SH-SY5Y (cell line): Measurements from ENCODE around the gene GIGYF2.

ENCODE experiments used
- GATA2 ChIP-seq: IDR thresholded peaks from 2 replicates; pipeline ENCODE4 v1.6.1; 2011; ENCODE audit warnings: mild to moderate bottlenecking, low read depth, low read length
- GATA3 ChIP-seq: IDR thresholded peaks from 2 replicates; pipeline ENCODE4 v1.6.1; 2011; ENCODE audit warnings: low read depth, mild to moderate bottlenecking, low read length, moderate library complexity

- TF ChIP-seq GATA2, result no peak
- TF ChIP-seq GATA3, result no peak
Measured at GRCh38 chr2:232852676-232853075, 155.5 kb downstream of the GIGYF2 start.
